Thymus (tissue), 11 donors: Measurements from ENCODE around the gene RPL22L1. TPM values are rescaled to one million over a fixed set of nuclear protein-coding genes. Genes with fewer than 3 reads are reported as not detected.

Experiments
- DNase-seq, 9 donors: peaks; one replicate each; pipeline ENCODE4 v3.0.0-alpha.2; 2013; ENCODE audit warnings: low spot score in 9 of 9, low read depth in 6 of 9, missing footprints in 1 of 9
- H3K27ac ChIP-seq, 2 donors: one replicate each; pipeline ENCODE4 v1.5.1; 2013; ENCODE audit warnings: control low read depth in 1 of 2, low read depth in 1 of 2, low read length in 1 of 2, mild to moderate bottlenecking in 1 of 2, moderate library complexity in 1 of 2
- H3K27me3 ChIP-seq, 2 donors: one replicate each; pipeline ENCODE4 v1.5.1; 2013; ENCODE audit warnings: low read length in 1 of 2; ENCODE audit not compliant: control insufficient read depth in 2 of 2, insufficient read depth in 1 of 2
- H3K36me3 ChIP-seq, 2 donors: one replicate each; pipeline ENCODE4 v1.5.1; 2013; ENCODE audit warnings: low read length in 1 of 2, mild to moderate bottlenecking in 1 of 2, moderate library complexity in 1 of 2; ENCODE audit not compliant: control insufficient read depth in 2 of 2, insufficient read depth in 2 of 2
- H3K4me1 ChIP-seq, 2 donors: one replicate each; pipeline ENCODE4 v1.5.1; 2013; ENCODE audit warnings: low read length in 2 of 2; ENCODE audit not compliant: control insufficient read depth in 2 of 2, insufficient read depth in 2 of 2
- H3K4me3 ChIP-seq, 2 donors: one replicate each; pipeline ENCODE4 v1.5.1; 2013; ENCODE audit warnings: low read length in 2 of 2, control low read depth in 1 of 2, mild to moderate bottlenecking in 1 of 2
- H3K9me3 ChIP-seq, 2 donors: one replicate each; pipeline ENCODE4 v1.5.1; 2013; ENCODE audit warnings: low read length in 1 of 2, mild to moderate bottlenecking in 1 of 2; ENCODE audit not compliant: control insufficient read depth in 2 of 2, insufficient read depth in 1 of 2
- WGBS: extraction: QIAGEN DNeasy Blood & Tissue Kit; methylation state at CpG from one replicate; pipeline ENCODE4 v1.1.7; 2013; 5-methylcytosine and 5-hydroxymethylcytosine counted together
- polyA plus RNA-seq: library from polyadenylated mRNA; stranded (reverse); fragments of 200-250 nt; gene quantifications from one replicate; pipeline ENCODE4 v1.2.3, GENCODE V29; 2013
- total RNA-seq: library from RNA; stranded (reverse); fragments of 120-200 nt; gene quantifications from one replicate; pipeline ENCODE4 v1.2.4, GENCODE V29; 2013
- donor health status: healthy.

Gene RPL22L1
- total and polyA plus RNA-seq, 2 donors: 214 to 245 TPM

DNA sequence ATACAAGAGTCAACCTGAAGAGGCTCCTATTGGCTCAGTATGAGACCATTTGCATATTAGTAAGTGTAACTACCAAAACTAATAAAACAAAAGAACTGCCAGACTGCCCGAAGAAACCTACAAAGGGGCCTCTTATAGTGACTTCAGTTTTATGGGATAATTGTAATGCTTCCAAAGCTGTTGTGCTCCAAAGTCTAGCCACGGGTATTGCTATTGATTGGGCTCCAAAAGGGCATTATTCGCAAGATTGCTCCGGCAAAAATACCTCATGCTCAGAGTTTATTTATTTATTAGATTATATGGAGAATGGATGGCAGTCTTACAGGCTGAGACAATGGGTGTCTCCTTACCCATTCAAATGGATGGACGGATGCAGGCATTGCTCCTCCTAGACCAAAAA is 11.4 kb downstream of the RPL22L1 start:
- Histone ChIP-seq H3K4me3 (no peak overlapping the region), H3K36me3 (no peaks in the 10 kb centered on the region), H3K9me3 (no peaks in the 10 kb centered on the region), H3K4me1 (no peaks in the 10 kb centered on the region), H3K27me3 (no peaks in the 10 kb centered on the region), H3K27ac (no peak overlapping the region)
- DNase-seq: no peak
- 96% methylated on average over 5 of the region's 5 CpGs for WGBS

DNA sequence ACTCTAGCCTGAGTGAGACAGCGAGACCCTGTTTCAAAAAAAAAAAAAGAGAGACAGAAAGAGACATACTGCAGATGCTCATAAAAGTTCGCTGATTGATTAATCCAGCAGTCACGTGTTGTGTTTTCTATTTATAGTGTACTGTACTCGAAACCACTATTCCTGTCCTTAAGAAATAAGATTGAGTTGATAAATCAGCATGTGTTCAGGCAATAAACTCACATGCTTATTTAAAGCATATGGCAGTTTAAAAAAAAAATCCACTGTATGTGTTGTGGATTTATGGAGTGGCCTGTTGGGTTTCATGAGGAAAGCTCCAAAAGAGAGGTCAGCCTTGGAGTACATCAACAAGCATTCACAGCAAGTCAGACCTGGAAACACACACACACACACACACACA is 17.7 kb downstream of the RPL22L1 start:
- no peak for DNase-seq

DNA sequence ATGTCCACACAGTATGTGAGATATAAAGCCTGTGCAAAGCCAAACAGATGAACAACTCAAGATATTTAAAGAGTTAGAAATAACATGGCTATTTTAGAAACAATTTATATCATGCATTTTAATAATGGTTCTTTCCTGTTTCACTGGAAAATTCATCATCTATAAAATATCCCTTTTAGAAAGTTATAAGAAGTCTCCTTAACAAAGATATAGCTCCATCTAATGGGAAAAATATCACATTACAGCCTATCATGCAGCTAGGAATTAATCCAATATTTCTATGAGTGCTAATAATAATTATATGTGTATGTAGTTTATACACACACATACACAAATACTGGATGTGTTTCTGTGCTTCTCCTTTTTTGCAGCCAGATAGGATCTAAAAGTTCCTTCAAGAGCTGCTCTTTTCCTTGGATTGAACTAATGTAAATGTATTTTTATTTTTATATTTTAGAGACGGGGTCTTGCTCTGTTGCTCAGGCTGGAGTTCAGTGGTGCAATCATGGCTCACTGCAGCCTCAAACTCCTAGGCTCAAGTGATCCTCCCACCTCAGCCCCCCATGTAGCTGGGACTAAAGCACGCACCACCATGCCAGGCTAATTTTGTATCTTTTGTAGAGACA is 21.6 kb downstream of the RPL22L1 start:
- WGBS: 99% methylated on average over 2 of the region's 2 CpGs
- Histone ChIP-seq H3K9me3 (no peaks in the 10 kb centered on the region), H3K27me3 (no peaks in the 10 kb centered on the region), H3K27ac (no peak overlapping the region), H3K4me1 (no peaks in the 10 kb centered on the region), H3K4me3 (no peak overlapping the region), H3K36me3 (no peaks in the 10 kb centered on the region)
- DNase-seq: no peak

More for the DNA sequence above, 17.7 kb downstream of the RPL22L1 start:
- H3K9me3 ChIP-seq: no peaks in the 10 kb centered on the region
- no peaks in the 10 kb centered on the region for H3K36me3 ChIP-seq
- no peak overlapping the region for H3K27ac ChIP-seq
- no peaks in the 10 kb centered on the region for H3K4me1 ChIP-seq
- H3K4me3 ChIP-seq: no peak overlapping the region
- H3K27me3 ChIP-seq: no peaks in the 10 kb centered on the region
- 86% methylated on average over 4 of the region's 4 CpGs for WGBS

DNA sequence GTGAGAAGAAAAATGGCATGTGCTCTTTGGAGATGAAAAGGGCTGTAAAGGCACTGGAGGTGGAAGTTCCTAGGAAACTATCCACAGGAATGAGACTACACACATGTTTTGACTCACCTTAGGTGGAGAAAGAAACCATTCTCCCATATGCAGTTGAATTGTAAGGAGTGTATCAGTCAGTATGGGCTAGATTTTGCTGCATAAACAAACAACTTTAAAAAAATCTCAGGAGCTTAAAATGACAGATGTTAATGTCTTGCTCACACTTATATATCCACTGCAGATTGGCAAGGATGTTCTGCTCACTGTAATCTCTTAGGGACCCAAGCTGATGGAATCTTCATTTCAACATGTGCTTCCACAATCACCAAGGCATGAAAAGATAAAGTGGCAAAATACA is 25.6 kb downstream of the RPL22L1 start:
- H3K4me1 ChIP-seq: no peaks in the 10 kb centered on the region

DNA sequence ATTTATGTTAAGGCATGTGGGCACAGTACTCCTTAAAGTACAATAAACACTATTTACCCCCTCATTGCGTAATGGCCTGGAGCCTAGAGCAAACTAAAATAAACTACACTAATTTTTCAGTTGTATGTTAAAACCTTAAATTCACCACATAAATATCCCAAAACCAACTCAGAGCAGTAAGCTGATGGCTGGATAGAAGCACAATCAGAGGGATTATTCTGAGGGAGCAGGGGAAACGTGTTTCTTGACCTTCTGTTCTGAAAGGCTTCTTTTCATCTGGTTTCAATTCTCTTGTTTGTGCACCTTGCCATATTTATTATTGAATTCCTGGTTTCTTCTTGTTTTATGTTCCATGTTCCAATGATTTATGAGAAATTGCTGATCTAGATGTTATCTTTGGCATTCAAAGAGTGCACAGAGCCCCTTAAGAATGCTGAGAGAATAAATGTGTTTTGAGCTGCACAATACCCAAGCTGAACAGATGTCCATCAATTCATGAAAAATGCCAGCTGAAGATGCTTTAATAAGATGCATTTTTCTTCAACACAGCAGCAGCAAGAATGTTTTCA is 29.6 kb downstream of the RPL22L1 start:
- Histone ChIP-seq H3K9me3 (no peaks in the 10 kb centered on the region), H3K4me1 (no peaks in the 10 kb centered on the region), H3K27ac (no peak overlapping the region), H3K4me3 (no peak overlapping the region), H3K36me3 (no peaks in the 10 kb centered on the region), H3K27me3 (no peaks in the 10 kb centered on the region)
- DNase-seq: no peak
- WGBS: 95% methylated on average over 2 of the region's 2 CpGs

More for the DNA sequence above, 25.6 kb downstream of the RPL22L1 start:
- H3K27ac ChIP-seq: no peak overlapping the region
- H3K27me3 ChIP-seq: no peaks in the 10 kb centered on the region
- DNase-seq: no peak
- no peaks in the 10 kb centered on the region for H3K9me3 ChIP-seq
- H3K4me3 ChIP-seq: no peak overlapping the region
- no peaks in the 10 kb centered on the region for H3K36me3 ChIP-seq

DNA sequence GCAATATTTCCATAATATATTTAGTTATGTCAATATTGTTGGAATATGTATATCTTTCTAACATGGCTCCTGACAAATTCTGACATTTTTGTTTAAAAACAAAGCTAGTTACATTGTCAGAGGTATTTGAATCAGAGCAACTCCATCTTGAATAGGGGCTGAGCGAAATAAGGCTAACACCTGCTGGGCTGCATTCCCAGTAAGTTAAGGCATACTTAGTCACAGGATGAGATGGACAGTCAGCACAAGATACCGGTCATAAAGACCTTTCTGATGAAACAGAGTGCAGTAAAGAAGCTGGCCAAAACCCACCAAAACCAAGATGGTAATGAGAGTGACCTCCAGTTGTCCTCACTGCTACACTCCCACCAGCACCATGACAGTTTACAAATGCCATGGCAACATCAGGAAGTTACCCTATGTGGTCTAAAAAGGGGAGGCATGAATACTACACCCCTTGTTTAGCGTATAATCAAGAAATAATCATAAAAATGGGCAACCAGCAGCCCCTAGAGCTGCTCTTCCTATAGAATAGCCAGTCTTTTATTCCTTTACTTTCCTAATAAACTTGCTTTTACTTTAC is 30.4 kb downstream of the RPL22L1 start:
- Histone ChIP-seq H3K36me3 (no peaks in the 10 kb centered on the region), H3K27ac (no peak overlapping the region), H3K27me3 (no peaks in the 10 kb centered on the region), H3K4me1 (no peaks in the 10 kb centered on the region), H3K4me3 (no peak overlapping the region), H3K9me3 (no peaks in the 10 kb centered on the region)
- WGBS: 96% methylated on average over 3 of the region's 3 CpGs
- DNase-seq: no peak

DNA sequence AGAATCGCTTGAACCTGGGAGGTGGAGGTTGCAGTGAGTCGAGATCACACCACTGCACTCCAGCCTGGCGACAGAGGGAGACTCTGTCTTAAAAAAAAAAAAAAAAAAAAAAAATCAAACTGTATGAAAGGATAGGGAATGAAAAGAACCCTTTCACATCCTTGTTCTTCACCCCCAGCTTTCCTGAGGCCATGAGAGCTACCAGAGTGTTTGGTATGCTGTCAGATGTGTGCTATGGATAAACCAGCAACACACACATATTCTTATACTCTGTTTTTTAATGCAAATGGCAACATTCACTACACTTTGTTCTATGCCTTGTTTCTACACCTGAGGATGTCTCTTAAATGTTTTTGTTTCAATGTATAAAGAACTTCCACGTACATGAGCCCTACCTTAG is 33.5 kb downstream of the RPL22L1 start:
- no peaks in the 10 kb centered on the region for H3K4me1 ChIP-seq
- DNase-seq: no peak
- WGBS: 97% methylated on average over 4 of the region's 4 CpGs
- no peaks in the 10 kb centered on the region for H3K9me3 ChIP-seq
- H3K4me3 ChIP-seq: no peak overlapping the region
- H3K36me3 ChIP-seq: no peaks in the 10 kb centered on the region
- no peaks in the 10 kb centered on the region for H3K27me3 ChIP-seq
- H3K27ac ChIP-seq: no peak overlapping the region

- WGBS: 76% methylated on average over 3 of the region's 3 CpGs
Observed at GRCh38 chr3:170835336-170835735, 34.7 kb downstream of the RPL22L1 start.

GRCh38 chr3:170830580-170830979 is 39.4 kb downstream of the RPL22L1 start:
- Histone ChIP-seq H3K4me1 (no peaks in the 10 kb centered on the region), H3K36me3 (no peaks in the 10 kb centered on the region), H3K4me3 (no peak overlapping the region), H3K27ac (no peak overlapping the region), H3K27me3 (no peaks in the 10 kb centered on the region), H3K9me3 (no peaks in the 10 kb centered on the region)
- WGBS: 93% methylated on average over 4 of the region's 4 CpGs
- no peak for DNase-seq

More at GRCh38 chr3:170835336-170835735, 34.7 kb downstream of the RPL22L1 start:
- no peak overlapping the region for H3K4me3 ChIP-seq
- H3K36me3 ChIP-seq: no peaks in the 10 kb centered on the region
- no peaks in the 10 kb centered on the region for H3K27me3 ChIP-seq
- H3K9me3 ChIP-seq: no peaks in the 10 kb centered on the region
- no peak for DNase-seq
- no peaks in the 10 kb centered on the region for H3K4me1 ChIP-seq
- H3K27ac ChIP-seq: no peak overlapping the region
